Activated B cell treated with CpG ODN at 0.5 μM for 24 hours (primary cell): Measurements from ENCODE around the gene GZMM. TPM values are rescaled to one million over a fixed set of nuclear protein-coding genes. Genes with fewer than 3 reads are reported as not detected.

Experiments used
- ATAC-seq: fragments of 200-7000 bp; cut with Tn5 transposase; one replicate; pipeline ENCODE4 v1.10.0; 2021; ENCODE audit warnings: low read depth, mild to moderate bottlenecking, moderate library complexity
- CTCF ChIA-PET: fragments of 350-600 bp; sonication (Branson Sonifier 250); formaldehyde crosslinking; loops from one replicate; lab custom pipeline; 2021; ENCODE audit warnings: antibody characterized with exemption; lab: Charles Lee
- POLR2A ChIA-PET: fragments of 350-600 bp; sonication (Branson Sonifier 250); formaldehyde crosslinking; loops from one replicate; lab custom pipeline; 2021; ENCODE audit warnings: antibody characterized with exemption; lab: Charles Lee
- DNase-seq: peaks from one replicate; pipeline ENCODE4 v3.0.0; 2022
- H3K27ac Mint-ChIP-seq: one replicate; pipeline ENCODE4 v1.8.0; 2020; ENCODE audit warnings: mixed read lengths
- H3K27me3 Mint-ChIP-seq: one replicate; pipeline ENCODE4 v1.8.0; 2021; ENCODE audit warnings: mixed read lengths
- H3K36me3 Mint-ChIP-seq: one replicate; pipeline ENCODE4 v1.8.0; 2021; ENCODE audit warnings: low read depth, mixed read lengths
- H3K4me1 Mint-ChIP-seq: one replicate; pipeline ENCODE4 v1.8.0; 2021; ENCODE audit warnings: mixed read lengths
- H3K4me3 Mint-ChIP-seq: one replicate; pipeline ENCODE4 v1.8.0; 2020; ENCODE audit warnings: mild to moderate bottlenecking, mixed read lengths
- H3K9me3 Mint-ChIP-seq: one replicate; pipeline ENCODE4 v1.8.0; 2020; ENCODE audit warnings: mixed read lengths
- intact Hi-C: fragments of 100-400 bp; cut with micrococcal nuclease; formaldehyde crosslinking; loops from one replicate; pipeline ENCODE4 v1.15.1; 2024
- total RNA-seq: library from RNA; stranded (reverse); gene quantifications from 2 replicates; pipeline ENCODE4 v1.2.3, GENCODE V29; 2022
- TF ChIP-seq, protein P1 (sequence below): fragments of 200-600 bp; IDR thresholded peaks from one replicate; pipeline ENCODE4 v1.8.0; 2022; ENCODE audit warnings: antibody characterized with exemption, mild to moderate bottlenecking

GZMM gene
- total RNA-seq, 1 donor from 2014 or later: not detected

DNA sequence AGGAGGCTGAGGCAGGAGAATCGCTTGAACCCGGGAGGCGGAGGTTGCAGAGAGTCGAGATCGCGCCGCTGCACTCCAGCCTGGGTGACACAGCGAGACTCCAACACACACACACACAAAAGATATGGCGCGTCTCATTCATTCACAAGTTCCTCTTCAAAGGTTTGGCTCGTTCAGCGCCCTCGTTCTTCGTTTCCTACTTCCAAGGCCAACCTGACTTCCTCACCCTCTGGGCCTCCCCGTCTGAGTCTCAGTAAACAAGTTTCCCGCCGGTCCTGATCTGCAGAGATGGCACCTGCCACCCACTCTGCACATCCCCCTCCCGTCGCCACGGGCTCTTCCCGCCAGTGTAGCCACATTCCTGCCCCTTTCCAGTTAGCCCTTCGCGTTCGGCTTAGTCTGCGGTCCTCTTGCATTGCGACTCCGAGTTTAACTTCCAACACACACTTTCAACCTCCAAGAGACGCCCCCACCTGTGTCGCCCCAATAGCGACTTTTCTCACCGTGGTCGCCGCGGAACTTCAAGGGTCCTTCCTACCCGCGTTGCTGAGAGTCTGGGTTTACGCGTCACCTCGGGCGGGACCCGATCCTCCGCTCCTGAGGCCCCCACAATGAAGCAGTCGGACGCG, 27.2 kb downstream of the GZMM start:
- TF ChIP-seq, protein P1, sequence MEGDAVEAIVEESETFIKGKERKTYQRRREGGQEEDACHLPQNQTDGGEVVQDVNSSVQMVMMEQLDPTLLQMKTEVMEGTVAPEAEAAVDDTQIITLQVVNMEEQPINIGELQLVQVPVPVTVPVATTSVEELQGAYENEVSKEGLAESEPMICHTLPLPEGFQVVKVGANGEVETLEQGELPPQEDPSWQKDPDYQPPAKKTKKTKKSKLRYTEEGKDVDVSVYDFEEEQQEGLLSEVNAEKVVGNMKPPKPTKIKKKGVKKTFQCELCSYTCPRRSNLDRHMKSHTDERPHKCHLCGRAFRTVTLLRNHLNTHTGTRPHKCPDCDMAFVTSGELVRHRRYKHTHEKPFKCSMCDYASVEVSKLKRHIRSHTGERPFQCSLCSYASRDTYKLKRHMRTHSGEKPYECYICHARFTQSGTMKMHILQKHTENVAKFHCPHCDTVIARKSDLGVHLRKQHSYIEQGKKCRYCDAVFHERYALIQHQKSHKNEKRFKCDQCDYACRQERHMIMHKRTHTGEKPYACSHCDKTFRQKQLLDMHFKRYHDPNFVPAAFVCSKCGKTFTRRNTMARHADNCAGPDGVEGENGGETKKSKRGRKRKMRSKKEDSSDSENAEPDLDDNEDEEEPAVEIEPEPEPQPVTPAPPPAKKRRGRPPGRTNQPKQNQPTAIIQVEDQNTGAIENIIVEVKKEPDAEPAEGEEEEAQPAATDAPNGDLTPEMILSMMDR: no peak
- ChIA-PET POLR2A (interaction anchor here (1.7 to 2.0 kb wide), 2 partner anchors 39 to 92 kb away, joined by 5 read pairs; partner anchors contain the start of genes CDC34 and RNF126), CTCF (interaction anchor here (1.3 kb wide), 1 partner anchor 65 kb away, joined by 3 read pairs; no protein-coding TSS in a partner anchor)
- peaks cover 4% of the 10 kb centered on the region for H3K36me3 Mint-ChIP-seq
- no peaks in the 10 kb centered on the region for H3K9me3 Mint-ChIP-seq
- ATAC-seq: peak; percentile 9
- no peaks in the 10 kb centered on the region for H3K27me3 Mint-ChIP-seq
- peak overlapping the region; percentile 97 for H3K4me3 Mint-ChIP-seq
- intact Hi-C loops: loop anchor here (1.0 kb wide), 1 partner anchor 40 kb away; the partner anchor contains the start of gene CDC34
- peak overlapping the region; percentile 99 for H3K27ac Mint-ChIP-seq
- H3K4me1 Mint-ChIP-seq: peaks cover 31% of the 10 kb centered on the region
- peak; percentile 47 for DNase-seq

DNA sequence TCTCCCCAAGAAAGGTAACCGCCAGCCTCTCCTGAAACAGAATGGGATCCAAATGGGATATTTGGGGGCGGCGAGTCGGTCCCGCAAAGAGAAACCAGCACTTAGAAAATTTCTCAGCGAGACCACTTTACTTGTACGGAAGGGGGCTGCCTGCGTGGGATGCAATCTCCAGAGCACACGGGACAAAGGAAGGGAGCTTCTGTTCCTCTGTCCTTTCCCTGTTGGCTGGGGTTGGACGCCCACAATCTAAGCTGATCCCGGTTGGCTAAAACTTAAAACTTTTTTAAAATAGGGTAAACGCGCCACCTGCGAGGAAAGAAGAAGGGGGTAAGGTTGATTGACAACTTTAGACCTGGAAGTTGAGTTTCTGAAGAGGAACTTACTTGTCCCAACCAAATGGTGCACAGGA, 27.7 kb downstream of the GZMM start:
- no peaks in the 10 kb centered on the region for H3K27me3 Mint-ChIP-seq
- H3K36me3 Mint-ChIP-seq: peaks cover 4% of the 10 kb centered on the region
- TF ChIP-seq, protein P1: no peak
- ATAC-seq (peak; percentile 11), DNase-seq (no peak)
- H3K4me3 Mint-ChIP-seq: peak overlapping the region; percentile 97
- intact Hi-C loops: loop anchor here (1.0 kb wide), 1 partner anchor 40 kb away; the partner anchor contains the start of gene CDC34
- ChIA-PET CTCF (interaction anchor here (1.3 kb wide), 1 partner anchor 65 kb away, joined by 3 read pairs; no protein-coding TSS in a partner anchor), POLR2A (interaction anchor here (1.3 to 2.0 kb wide), 3 partner anchors 40 to 92 kb away, joined by 3 to 5 read pairs (median 5); partner anchors contain the start of genes CDC34 and RNF126)
- peak overlapping the region; percentile 99 for H3K27ac Mint-ChIP-seq
- H3K9me3 Mint-ChIP-seq: no peaks in the 10 kb centered on the region
- peaks cover 33% of the 10 kb centered on the region for H3K4me1 Mint-ChIP-seq

DNA sequence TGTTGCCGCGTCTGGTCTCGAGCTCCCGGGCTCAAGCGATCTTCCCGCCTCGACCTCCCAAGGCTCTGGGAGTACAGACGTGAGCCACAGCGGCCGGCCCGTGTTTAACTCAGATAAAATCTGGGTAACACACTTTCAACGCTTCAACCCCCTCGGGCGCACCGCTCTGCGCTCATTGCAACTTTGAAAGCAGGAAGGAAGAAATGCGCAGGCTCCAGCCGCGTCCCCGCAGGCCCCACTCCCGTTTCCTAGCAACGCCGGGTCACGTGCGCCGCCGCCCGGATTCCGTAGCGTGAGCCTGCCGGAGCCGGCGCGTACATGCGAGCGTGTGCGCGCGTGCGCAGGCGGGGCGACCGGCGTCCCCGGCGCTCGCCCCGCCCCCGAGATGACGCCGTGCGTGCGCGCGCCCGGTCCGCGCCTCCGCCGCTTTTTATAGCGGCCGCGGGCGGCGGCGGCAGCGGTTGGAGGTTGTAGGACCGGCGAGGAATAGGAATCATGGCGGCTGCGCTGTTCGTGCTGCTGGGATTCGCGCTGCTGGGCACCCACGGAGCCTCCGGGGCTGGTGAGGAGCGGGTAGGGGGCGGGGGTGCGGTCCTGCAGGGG, 28.4 kb downstream of the GZMM start, which contains the start of gene BSG:
TSS of gene BSG (plus strand) at position 457 of the 603 bp plus-strand sequence. CDS start at position 496, 39 bp downstream.
- H3K4me1 Mint-ChIP-seq: peaks cover 36% of the 10 kb centered on the region
- ChIA-PET POLR2A (interaction anchor here (0.9 to 2.0 kb wide), 6 partner anchors 13 to 91 kb away, joined by 3 to 5 read pairs (median 3); partner anchors contain the start of genes CDC34 and RNF126), CTCF (interaction anchor here (1.3 kb wide), 1 partner anchor 66 kb away, joined by 3 read pairs; no protein-coding TSS in a partner anchor)
- TF ChIP-seq, protein P1: no peak
- H3K27ac Mint-ChIP-seq: peak within 1 kb of the TSS; percentile 99
- no peaks in the 10 kb centered on the region for H3K9me3 Mint-ChIP-seq
- intact Hi-C loops: loop anchor here (1.0 to 2.0 kb wide), 6 partner anchors 61 to 835 kb away; partner anchors contain the start of genes DAZAP1, POLRMT, PTBP1 and RNF126
- H3K36me3 Mint-ChIP-seq: peaks cover 6% of the 10 kb centered on the region
- no peaks in the 10 kb centered on the region for H3K27me3 Mint-ChIP-seq
- ATAC-seq: peak; percentile 82
- peak; percentile 98 for DNase-seq
- H3K4me3 Mint-ChIP-seq: peak within 1 kb of the TSS; percentile 97

DNA sequence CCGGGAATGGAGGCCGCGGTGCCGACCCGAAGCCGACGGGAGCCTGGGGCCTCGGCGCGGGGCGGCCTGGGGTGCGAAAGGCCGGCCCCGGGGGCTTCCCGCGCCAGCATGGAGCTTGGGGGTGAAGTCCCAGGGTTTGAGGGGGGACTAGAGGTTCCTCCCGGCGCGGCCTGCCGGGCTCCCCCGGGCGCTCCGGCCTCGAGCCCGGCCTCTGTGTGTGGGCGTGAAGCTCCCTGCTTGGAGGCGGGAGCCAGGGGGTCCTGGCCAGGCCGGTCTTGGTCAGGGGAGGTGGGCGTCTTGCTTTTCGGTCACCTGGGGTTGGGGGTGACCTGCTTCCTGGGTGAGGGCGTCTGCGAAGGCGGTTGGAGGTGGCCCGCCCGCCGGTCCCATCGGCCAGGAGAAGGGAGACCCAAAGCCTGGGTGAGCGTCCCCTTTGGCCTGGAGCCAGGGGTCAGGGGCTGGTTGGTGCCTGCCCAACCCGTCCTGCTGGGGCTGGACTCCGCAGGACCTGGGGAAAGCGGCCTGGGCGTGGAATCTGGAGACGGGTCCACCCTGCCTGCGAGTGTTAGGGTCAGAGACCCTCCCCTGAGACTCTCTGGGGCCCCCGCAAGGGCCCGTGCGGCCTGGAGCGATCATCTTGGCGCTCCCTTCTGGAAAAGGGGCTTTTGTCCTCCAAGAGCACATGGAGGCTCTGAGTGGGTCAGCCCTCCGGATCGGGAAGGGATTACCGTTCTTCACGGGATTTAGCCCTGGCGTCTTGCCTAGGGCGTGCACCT, 29.1 kb downstream of the GZMM start:
- ATAC-seq (no peak), DNase-seq (no peak)
- H3K36me3 Mint-ChIP-seq: peaks cover 6% of the 10 kb centered on the region
- H3K27me3 Mint-ChIP-seq: no peaks in the 10 kb centered on the region
- peak overlapping the region; percentile 90 for H3K4me3 Mint-ChIP-seq
- no peaks in the 10 kb centered on the region for H3K9me3 Mint-ChIP-seq
- TF ChIP-seq, protein P1: no peak
- ChIA-PET CTCF (no interaction called here), POLR2A (interaction anchor here (0.6 to 2.0 kb wide), 7 partner anchors 13 to 90 kb away, joined by 3 to 5 read pairs (median 3); partner anchors contain the start of genes CDC34 and RNF126)
- intact Hi-C loops: loop anchor here (1.0 to 2.0 kb wide), 6 partner anchors 60 to 834 kb away; partner anchors contain the start of genes DAZAP1, POLRMT, PTBP1 and RNF126
- H3K27ac Mint-ChIP-seq: no peak overlapping the region
- H3K4me1 Mint-ChIP-seq: peaks cover 36% of the 10 kb centered on the region
